Measurements from ENCODE around the gene PLAC1.

DNA sequence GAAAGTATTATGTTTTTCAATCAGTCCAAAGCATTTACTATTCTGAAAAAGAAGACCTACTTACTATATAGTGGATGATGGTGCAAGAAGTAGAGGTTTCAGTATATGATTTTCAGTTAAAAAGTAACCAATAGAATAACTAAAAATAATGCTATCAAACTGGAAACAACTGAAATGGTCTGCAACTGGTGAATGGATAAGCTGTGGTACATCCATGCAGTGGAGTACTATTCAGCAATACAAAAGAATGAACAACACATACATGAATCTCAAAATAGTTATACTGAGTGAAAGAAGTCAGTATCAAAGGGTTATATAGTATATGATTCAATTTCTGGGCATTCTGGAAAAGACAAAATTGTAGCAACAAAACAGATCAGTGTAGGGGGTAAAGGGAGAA, 55.9 kb downstream of the PLAC1 start:
- TF ChIP-seq, protein P1, sequence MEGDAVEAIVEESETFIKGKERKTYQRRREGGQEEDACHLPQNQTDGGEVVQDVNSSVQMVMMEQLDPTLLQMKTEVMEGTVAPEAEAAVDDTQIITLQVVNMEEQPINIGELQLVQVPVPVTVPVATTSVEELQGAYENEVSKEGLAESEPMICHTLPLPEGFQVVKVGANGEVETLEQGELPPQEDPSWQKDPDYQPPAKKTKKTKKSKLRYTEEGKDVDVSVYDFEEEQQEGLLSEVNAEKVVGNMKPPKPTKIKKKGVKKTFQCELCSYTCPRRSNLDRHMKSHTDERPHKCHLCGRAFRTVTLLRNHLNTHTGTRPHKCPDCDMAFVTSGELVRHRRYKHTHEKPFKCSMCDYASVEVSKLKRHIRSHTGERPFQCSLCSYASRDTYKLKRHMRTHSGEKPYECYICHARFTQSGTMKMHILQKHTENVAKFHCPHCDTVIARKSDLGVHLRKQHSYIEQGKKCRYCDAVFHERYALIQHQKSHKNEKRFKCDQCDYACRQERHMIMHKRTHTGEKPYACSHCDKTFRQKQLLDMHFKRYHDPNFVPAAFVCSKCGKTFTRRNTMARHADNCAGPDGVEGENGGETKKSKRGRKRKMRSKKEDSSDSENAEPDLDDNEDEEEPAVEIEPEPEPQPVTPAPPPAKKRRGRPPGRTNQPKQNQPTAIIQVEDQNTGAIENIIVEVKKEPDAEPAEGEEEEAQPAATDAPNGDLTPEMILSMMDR (IDR thresholded peaks at IDR 0.05) = no peak
- no peak for TF ChIP-seq POLR2A (IDR thresholded peaks at IDR 0.05)
